ENCODE measurements around the gene ITGB4.
"Not testable (repeated sequence)": the region's sequence is repeated elsewhere in the genome, so short reads cannot be mapped to it uniquely, and the experiment has no call there.

Gene ITGB4

DNA sequence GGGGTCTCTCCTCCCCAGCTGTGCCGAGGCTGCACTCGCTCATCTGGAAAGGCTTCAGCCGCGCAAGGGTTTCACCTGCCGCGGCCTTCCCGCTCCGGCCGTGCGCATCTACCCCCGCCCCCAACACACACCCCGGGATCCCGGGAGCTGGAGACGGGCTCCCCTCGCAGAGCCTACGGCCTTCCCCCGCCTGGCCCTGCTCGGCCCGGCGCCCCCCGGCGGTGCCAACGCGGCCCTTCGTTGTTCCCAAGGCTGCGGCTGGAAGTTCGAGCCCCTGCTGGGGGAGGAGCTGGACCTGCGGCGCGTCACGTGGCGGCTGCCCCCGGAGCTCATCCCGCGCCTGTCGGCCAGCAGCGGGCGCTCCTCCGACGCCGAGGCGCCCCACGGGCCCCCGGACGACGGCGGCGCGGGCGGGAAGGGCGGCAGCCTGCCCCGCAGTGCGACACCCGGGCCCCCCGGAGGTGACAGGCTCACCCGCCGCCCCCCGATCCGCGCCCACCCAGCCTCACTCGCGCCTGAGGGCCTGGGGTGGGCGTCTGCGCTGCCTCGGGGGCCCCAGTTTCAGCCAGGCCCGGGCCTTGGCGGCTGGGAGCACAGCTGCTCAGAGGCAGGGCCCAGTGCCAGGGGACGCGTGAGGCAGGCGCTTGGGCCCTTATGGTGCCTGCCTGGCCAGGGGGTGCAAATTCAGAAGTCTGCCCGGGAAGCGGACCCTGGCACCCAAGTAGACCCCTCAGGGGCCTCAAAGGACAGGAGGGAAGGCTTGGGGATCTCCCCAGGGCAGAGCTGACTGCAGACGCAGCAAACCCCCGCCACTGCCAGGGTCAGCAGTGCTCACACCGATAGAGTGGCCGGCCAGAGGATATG is 32.5 kb downstream of the ITGB4 start:
- ATAC-seq, result peak; percentile 80
- peak; percentile 82 for DNase-seq

DNA sequence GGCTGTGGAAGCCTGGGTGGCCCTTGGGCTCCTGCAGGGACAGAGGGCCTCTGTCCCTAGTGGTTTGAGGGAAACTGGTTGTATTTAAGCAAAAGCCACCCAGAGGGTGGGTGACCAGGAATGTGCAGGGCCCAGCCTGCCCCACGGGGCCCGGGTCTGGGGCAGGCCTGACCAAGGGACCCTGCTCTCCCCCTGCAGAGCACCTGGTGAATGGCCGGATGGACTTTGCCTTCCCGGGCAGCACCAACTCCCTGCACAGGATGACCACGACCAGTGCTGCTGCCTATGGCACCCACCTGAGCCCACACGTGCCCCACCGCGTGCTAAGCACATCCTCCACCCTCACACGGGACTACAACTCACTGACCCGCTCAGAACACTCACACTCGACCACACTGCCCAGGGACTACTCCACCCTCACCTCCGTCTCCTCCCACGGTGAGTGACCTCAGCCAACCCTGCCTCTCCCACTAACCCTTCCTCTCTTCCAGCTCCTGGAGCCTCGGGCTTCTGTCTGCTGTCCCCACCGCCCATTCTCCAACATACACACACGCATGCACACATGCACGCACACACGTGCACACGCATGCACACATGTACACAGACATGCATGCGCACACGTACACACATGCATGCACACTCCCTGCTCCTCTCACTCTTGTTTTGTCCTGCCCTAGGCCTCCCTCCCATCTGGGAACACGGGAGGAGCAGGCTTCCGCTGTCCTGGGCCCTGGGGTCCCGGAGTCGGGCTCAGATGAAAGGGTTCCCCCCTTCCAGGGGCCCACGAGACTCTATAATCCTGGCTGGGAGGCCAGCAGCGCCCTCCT is 33.3 kb downstream of the ITGB4 start:
- DNase-seq, result no peak
- no peak for ATAC-seq

DNA sequence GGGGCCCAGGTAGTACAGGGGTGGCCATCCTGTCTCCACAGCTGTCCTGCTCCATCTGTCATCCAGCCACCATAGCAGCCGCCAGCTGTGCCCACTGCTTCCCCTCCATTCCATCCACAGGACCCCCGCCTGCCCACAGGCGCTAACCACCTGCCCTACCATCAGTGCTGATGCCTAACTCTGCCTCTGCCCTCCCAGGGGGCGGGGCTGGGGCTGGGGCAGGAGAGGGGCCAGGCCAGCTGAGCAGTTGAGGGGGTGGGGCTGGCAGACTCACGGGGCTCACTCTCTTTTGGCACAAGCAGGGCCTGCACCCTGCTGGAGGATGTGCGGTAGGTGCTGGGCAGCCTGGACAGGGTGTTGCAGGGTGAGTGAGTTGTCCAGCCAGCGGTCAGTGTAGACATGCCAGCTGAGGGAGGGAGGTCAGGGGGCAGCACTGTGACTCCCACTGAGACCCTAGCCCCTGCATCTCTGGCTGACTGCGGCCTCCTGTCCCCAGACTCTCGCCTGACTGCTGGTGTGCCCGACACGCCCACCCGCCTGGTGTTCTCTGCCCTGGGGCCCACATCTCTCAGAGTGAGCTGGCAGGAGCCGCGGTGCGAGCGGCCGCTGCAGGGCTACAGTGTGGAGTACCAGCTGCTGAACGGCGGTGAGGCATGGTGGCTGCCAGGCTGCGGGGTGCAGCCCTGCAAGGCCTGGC is 34.1 kb downstream of the ITGB4 start:
- ATAC-seq (no peak), DNase-seq (no peak)

DNA sequence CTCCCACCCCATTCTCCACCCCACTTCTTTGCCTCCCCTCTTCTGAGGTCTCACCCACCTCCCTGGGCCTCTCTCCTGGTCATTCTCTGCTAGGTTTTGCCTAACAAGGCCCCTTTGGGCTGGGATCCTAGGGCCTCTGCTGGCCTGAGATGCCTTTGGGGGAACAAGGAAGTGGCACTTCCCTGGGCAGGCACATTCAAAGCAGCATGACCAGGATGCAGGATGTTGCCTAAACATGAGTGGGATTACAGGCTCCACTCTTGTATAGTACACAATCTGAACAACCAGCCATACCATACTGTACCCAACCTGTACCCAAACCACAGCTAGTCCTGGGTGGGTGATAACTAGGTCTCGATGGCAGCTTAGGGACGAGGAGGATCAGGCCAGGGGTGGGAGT is 34.7 kb downstream of the ITGB4 start:
- ATAC-seq (no peak), DNase-seq (no peak)

DNA sequence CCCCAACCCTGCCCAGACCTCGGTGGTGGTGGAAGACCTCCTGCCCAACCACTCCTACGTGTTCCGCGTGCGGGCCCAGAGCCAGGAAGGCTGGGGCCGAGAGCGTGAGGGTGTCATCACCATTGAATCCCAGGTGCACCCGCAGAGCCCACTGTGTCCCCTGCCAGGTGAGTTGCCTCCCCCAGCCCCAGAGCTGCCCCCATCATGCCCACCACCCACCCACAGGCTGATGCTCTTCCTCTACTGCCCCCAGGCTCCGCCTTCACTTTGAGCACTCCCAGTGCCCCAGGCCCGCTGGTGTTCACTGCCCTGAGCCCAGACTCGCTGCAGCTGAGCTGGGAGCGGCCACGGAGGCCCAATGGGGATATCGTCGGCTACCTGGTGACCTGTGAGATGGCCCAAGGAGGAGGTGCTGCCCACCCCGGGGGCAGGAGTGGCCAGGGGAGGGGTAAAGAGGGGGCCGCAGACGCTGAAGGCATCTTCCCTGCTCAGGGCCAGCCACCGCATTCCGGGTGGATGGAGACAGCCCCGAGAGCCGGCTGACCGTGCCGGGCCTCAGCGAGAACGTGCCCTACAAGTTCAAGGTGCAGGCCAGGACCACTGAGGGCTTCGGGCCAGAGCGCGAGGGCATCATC is 35.3 kb downstream of the ITGB4 start:
- ATAC-seq, result no peak
- DNase-seq, result no peak

DNA sequence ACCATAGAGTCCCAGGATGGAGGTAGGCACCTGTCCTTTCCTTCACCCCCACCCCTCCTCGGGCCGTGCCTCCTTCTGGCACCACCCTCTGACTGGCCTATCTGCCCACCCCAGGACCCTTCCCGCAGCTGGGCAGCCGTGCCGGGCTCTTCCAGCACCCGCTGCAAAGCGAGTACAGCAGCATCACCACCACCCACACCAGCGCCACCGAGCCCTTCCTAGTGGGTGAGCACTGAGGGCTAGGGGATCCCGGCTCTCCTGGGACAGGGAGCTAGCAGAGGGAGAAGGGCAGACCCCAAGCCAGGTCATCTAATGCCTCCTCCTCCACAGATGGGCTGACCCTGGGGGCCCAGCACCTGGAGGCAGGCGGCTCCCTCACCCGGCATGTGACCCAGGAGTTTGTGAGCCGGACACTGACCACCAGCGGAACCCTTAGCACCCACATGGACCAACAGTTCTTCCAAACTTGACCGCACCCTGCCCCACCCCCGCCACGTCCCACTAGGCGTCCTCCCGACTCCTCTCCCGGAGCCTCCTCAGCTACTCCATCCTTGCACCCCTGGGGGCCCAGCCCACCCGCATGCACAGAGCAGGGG is 35.9 kb downstream of the ITGB4 start:
- no peak for DNase-seq
- ATAC-seq, result no peak

DNA sequence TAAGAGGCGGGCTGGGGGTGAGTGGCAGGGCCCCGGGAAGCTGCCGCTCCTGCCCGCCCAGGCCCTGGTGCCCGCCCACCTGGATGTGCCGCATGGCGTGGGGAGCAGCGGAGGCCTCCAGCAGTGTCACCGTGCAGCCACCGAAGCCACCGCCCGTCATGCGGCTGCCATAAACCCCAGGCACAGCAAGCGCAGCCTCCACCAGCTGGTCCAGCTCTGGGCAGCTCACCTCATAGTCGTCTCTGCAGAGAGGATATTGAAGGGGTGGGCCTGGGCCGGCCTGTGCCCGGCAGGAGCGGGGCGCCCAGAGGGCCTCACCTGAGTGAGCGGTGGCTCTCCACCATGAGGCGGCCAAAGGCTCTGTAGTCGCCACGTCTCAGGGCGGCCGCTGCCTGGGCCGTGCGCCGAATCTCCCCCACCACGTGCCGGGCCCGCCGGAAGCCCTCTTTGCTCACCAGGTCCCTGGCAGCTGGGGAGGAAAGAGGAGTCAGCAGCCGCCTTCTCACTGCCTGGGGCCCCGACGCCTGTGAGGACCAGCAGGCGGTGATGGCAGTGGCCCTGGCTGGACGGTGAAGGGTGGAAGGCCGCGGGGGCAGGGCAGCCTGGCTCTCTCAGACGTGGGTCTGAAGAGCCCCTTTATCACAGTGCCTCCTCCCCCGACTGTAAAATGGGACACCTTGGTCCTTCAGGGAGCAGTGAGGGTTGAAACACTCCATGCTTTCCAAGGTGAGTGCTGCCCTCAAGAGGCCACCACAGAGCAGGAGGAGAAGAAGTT is 37.1 kb downstream of the ITGB4 start:
- no peak for DNase-seq
- ATAC-seq, result no peak

DNA sequence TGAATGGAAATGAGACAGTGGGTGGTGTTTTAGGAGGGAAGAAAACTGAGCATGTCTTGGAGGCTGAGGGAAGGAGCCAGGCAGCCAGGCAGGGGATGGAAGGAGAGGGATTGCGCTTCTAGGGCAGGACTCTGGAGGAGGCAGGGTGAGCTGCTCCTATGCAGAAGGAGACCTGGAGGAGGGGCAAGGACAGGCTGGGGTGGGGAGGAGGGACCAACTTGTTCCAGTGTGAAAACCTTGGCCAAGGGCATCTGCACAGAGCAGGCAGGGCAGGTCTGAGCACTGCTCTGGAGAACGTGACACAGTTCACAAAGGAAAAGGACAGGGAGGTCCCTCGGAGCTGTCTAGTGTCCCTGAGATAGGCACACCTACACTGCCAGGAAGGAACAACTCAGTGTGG is 38.2 kb downstream of the ITGB4 start:
- ATAC-seq (no peak), DNase-seq (no peak)

DNA sequence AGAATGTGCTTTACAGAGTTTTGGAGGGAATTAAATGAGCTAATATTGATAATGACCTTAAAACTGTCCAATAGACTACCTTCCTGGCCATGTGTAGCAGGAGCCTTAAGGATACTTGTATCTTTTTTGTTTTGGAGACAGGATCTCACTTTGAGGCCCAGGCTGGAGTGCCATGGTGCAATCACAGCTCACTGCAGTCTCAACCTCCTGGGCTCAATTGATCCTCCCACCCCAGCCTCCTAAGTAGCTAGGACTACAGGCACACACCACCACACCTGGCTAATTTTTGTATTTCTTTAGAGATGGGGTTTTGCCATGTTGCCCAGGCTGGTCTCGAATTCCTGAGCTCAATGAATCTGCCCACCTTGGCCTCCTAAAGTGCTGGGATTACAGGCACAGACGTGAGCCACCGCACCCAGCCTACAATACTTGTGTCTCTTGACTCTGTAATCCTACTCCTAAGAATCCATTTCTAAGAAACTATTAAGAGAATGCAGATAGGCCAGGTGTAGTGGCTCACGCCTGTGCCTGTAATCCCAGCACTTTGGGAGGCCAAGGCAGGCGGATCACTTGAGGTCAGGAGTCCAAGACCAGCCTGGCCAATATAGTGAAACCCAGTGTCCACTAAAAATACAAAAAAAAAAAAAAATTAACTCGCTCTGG is 38.9 kb downstream of the ITGB4 start:
- not testable (repeated sequence) for ATAC-seq

DNA sequence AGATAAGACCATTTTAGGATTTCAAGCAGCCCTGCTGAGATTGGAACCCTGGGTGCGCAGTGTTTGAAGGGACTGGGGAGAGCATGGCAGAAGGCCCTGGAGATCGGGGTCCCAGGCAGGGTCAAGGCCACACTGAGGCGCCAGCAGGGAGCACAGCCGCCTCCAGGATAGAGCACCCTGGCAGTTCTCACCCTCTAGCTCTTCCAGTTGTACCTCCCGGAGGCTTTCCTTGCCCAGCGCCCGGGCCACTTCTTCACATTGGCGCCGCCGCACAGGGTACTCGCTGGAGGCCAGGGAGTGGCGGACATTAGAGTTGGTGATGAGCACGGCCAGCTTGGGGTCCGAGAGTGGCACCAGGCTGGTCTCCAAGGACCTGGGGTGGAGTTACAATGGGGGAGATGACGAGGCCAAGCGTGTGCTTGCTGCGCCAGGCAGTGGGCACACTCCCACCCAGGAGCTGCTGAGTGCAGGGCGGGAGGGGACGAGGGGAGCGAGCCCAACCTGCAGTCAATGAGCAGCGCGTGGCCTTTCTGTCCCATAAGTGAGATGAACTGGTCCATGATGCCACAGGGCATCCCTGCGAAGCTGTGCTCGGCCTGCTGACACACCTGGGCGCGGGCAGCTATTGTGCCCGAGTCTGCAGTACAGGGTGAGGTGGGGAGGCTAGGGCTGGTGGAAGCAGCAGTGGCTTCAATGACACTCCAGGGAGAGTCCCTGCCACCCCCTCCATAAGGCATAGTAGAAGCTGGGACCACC is 41.4 kb downstream of the ITGB4 start:
- DNase-seq, result no peak
- no peak for ATAC-seq

More for the DNA sequence above, 38.9 kb downstream of the ITGB4 start:
- not testable (repeated sequence) for DNase-seq

DNA sequence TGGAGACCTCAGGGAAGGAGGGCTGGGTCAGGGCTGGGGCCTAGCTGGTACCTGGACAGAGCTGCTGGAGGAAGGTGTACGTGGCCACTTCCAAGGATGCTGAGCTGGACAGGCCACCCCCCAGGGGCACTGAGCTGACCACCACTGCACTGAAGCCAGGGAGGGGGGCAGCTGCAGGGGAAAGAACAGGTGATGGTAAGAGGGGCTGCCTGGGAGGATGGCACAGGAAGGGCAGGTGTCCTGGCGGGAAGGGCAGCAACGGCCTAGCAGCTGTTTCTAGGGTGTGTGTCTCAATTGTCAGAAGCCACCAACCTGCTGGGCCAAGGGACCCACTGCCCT is 42.0 kb downstream of the ITGB4 start:
- DNase-seq (no peak), ATAC-seq (no peak)

DNA sequence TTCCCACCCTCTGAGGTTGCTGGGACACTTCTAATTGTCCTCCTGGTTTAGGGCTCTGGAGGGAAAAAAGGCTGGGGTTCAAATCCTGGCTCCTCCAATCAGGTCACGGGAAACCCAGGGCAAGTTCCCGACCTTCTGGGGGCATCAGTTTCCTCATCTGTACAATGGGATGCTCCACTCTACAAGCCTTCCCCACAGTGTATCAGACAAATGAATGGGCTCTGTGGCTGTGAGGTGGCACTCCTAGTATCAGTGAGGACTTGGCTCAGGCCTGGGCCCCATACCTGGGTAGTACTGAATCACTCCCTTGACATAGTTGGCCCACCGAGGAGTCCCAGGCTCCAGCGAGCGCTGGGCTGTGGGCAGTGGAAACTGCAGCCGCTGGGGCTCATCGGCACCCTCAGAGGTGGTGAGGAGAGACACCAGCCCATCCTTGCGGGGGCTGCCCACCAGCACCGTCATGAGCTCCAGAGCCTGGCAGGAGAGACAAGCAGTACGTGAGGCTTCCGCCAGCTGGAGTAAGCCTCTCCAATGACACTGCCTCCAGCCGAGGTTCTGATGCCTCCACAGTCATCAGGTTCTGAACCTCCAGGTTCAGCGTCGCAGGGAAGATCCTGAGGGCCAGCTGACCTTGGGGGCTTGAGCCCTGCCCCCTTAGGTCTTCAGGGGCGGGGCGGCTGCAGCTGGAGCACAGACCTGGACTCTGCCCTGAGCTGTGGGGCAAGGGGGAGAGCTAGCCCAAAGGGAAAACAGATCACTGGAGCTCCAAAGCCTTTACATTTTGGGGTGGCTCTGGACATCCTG is 42.6 kb downstream of the ITGB4 start:
- ATAC-seq (no peak), DNase-seq (no peak)

DNA sequence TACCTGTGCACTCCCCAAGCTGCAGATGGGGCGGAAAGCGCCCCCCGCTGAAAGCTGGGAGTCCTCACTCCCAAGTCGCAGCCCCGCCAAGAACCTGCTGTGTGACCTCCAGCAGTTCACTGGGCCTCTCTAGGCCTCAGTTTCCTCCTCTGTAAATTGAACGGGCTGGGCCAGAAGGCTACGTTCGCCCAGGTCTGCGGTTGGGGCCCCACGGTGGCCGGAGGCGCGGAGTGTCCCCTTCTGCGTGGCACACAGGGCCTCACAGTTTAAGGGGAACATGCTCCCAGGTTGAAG is 43.1 kb downstream of the ITGB4 start:
- ATAC-seq, result no peak
- no peak for DNase-seq

DNA sequence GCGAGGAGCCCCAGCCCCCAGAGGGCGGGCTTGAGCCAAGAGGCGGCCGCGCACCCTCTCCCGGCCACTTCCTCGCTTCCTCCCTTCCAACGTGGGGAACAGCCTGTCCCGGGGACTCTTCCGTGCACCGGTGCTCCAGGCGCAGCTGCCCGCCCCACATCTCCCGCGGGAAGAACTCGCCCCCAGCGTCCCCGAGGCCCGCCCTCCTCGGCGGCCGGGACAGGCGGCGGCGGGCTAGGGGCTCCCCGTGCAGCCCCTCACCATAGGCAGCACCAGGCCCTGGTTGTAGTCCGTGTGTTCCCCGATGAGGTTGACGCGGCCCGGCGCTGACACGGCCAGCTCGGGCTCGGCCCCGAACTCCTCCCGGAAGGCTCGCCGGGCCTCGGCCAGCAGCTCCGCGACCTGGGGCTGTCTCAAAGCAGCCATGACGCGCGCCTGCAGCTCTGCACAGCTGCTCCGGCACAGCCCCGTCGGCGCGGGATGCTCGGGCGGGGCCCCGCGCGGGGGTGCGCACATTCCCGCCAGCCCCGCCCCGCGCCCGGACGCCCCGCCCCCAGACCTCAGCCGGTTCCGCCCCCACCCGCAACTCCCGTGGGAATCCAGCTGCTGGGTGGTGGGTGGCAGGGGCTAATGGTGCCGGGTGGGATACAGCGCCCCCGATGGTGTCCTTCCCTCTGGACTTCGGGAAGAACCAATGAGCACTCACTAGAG is 43.6 kb downstream of the ITGB4 start, which contains the start of gene GALK1:
Gene GALK1 (minus strand): TSS at position 482 of the 711 bp plus-strand sequence. CDS start 56 bp downstream, at position 426.
- peak; percentile 81 for DNase-seq
- ATAC-seq, result peak; percentile 92

DNA sequence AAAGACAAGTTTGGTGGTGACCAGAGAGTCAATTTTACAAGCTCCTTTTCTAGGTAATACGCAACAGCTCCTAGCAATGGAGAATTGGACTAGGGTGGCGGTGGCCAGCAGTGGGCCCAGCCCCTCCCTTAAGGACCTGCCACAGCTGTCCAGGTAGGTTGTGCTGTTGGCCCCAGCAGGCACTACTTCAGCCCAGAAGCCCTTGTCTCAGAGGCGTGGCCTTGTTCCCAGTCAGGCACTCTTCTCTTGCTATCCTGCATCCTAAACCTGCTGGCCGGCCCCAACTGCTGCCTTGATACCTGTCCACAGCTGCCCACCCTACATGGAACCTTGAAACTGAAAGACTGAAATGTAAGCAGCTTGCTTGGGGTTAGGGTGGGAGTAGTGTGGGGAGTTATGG is 44.7 kb downstream of the ITGB4 start:
- no peak for DNase-seq
- ATAC-seq, result no peak

DNA sequence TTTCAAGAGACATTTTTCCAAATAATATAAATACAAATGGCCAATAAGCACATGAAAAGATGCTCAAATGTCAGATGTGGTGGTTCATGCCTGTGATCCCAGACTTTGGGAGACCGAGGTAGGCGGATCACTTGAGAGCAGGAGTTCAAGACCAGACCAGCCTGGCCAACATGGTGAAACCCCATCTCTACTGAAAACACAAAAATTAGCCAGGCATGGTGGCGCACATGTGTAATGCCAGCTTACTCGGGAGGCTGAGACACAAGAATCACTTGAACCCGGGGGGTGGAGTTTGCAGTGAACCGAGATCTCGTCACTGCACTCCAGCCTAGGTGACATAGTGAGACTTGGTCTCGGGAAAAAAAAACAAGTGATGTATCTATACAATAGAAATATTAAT is 46.6 kb downstream of the ITGB4 start:
- DNase-seq (no peak), ATAC-seq (no peak)

DNA sequence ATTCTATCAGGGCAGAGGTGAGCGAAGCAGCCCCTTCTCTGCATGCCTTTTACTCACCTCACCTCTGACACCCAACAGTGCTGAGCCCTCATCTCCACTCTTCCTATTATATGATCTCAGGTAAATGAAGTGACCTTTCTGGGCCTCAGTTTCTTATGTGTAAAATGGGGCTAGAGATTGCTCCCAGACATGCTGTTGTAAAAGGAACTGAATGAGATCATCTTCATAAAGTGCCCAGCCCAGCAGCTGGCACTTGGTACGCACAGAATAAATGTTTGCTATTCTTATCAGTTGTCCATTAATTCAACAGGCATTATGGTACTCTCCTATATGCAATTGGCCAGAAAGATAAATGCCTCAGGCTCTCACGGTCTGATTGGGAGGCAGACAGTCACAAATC is 48.3 kb downstream of the ITGB4 start:
- DNase-seq (no peak), ATAC-seq (no peak)

Measured in stimulated activated naive CD8-positive, alpha-beta T cell treated with anti-CD3 and anti-CD28 coated beads, Interleukin-15, Interleukin-2, amounts not matched to agents 100 U/mL and 50 U/mL, for 24 hours (primary cell).